ENCODE results near the gene KIF18B.

- TF ChIP-seq CTCF (conservative IDR thresholded peaks at IDR 0.05; ENCODE audit: low read depth, low read length): no peak
- TF ChIP-seq EZH2 (IDR thresholded peaks at IDR 0.05; ENCODE audit: borderline replicate concordance, low read depth, low read length, poor library complexity, severe bottlenecking): no peak
These were observed 42.3 kb downstream of the KIF18B start for GRCh38 chr17:44905006-44906000.

Data from A673 (cell line).